K562 (cell line): ENCODE measurements around the gene REM2. TPM values are rescaled to one million over a fixed set of nuclear protein-coding genes. Genes with fewer than 3 reads are reported as not detected.

Experiments used
- ATAC-seq: fragments of 200-7000 bp; cut with Tn5 transposase; 3 replicates; pipeline ENCODE4 v1.9.1; 2020; ENCODE audit warnings: moderate library complexity
- BruUV-seq: library from RNA; stranded (reverse); fragments of 400-500 nt; replicated peaks from 2 replicates; lab custom pipeline; 2021; lab: Mats Ljungman, UMichigan
- CTCF ChIA-PET: fragments of 300-600 bp; formaldehyde crosslinking; extraction: SDS; loops from one replicate; lab custom pipeline; 2021; ENCODE audit warnings: low intra/inter-chr PET ratio; lab: Yijun Ruan, JAX
- POLR2A ChIA-PET: fragments of 300-600, 350-650 bp; sonication (Branson Sonifier 250); formaldehyde crosslinking; extraction: SDS; loops from one replicate; lab custom pipeline; 2021; ENCODE audit warnings: antibody characterized with exemption, inconsistent platforms; lab: Yijun Ruan, JAX
- DNase-seq, 4 experiments: peaks; one replicate each; pipeline versions ENCODE4 v3.0.0 to v3.0.0-alpha.2; 2011 to 2018; ENCODE audit warnings: low spot score in 3 of 4, mixed read lengths in 3 of 4; ENCODE audit errors: extremely low read depth in 1 of 4
- FAIRE-seq: peaks from 2 replicates; lab custom pipeline; 2011; peaks lifted over from hg19 to GRCh38; lab: Jason Lieb, UNC
- H2AFZ ChIP-seq: 2 replicates; pipeline ENCODE4 v1.6.0; 2011; ENCODE audit warnings: low read depth, low read length, control low read depth, inconsistent platforms
- H3K27ac ChIP-seq: fragments of 200-600 bp; 3 replicates; pipeline ENCODE4 v1.8.0; 2011; ENCODE audit warnings: low read depth, mild to moderate bottlenecking, control low read depth, inconsistent platforms, low read length, moderate library complexity, mixed read lengths; ENCODE audit errors: extremely low read depth
- H3K27me3 ChIP-seq, 2 experiments: fragments of 300-600 bp in 1 of 2; 2 replicates in 1 of 2; 3 replicates in 1 of 2; pipeline versions ENCODE4 v1.6.0 to v1.8.0; 2011; ENCODE audit warnings: inconsistent platforms in 2 of 2, low read length in 2 of 2, mild to moderate bottlenecking in 1 of 2, mixed read lengths in 1 of 2, moderate library complexity in 1 of 2; ENCODE audit not compliant: control insufficient read depth in 2 of 2, insufficient read depth in 2 of 2
- H3K36me3 ChIP-seq: fragments of 300-600 bp; 3 replicates; pipeline ENCODE4 v1.8.0; 2011; ENCODE audit warnings: mild to moderate bottlenecking, low read length, inconsistent platforms; ENCODE audit not compliant: control insufficient read depth, insufficient read depth
- H3K4me1 ChIP-seq, 2 experiments: fragments of 200-600 bp in 1 of 2; replicated peaks in 1 of 2; 2 replicates in 1 of 2; 3 replicates in 1 of 2; pipeline versions ENCODE4 v1.5.1 to v1.8.0; 2011; ENCODE audit warnings: inconsistent platforms in 2 of 2, low read length in 2 of 2, mild to moderate bottlenecking in 1 of 2, mixed read lengths in 1 of 2, moderate library complexity in 1 of 2; ENCODE audit not compliant: control insufficient read depth in 2 of 2, insufficient read depth in 2 of 2
- H3K4me2 ChIP-seq: 2 replicates; pipeline ENCODE4 v1.6.1; 2011; ENCODE audit warnings: low read length, control low read depth, inconsistent platforms, mixed read lengths; ENCODE audit not compliant: insufficient read depth
- H3K4me3 ChIP-seq: fragments of 200-600 bp; sonication (generic), shearing (Covaris generic); 2 replicates; pipeline ENCODE4 v1.5.1; 2016; ENCODE audit warnings: control low read depth, inconsistent platforms
- H3K79me2 ChIP-seq: fragments of 200-600 bp; 3 replicates; pipeline ENCODE4 v1.8.0; 2011; ENCODE audit warnings: low read length, inconsistent platforms; ENCODE audit not compliant: control insufficient read depth, insufficient read depth
- H3K9ac ChIP-seq, 2 experiments: 2 replicates each; pipeline versions ENCODE4 v1.6.0 to v1.6.1; 2011; ENCODE audit warnings: low read depth in 2 of 2, low read length in 2 of 2, control low read depth in 1 of 2, inconsistent platforms in 1 of 2, mild to moderate bottlenecking in 1 of 2, mixed read lengths in 1 of 2; ENCODE audit not compliant: insufficient read depth in 1 of 2
- H3K9me1 ChIP-seq: one replicate; pipeline ENCODE4 v1.6.0; 2011; ENCODE audit warnings: inconsistent platforms, mild to moderate bottlenecking, low read length, moderate library complexity; ENCODE audit not compliant: control insufficient read depth, insufficient read depth
- H3K9me3 ChIP-seq: replicated peaks from 2 replicates; pipeline ENCODE4 v1.5.1; 2011; ENCODE audit warnings: low read depth, low read length, inconsistent platforms; ENCODE audit not compliant: control insufficient read depth, insufficient read depth
- H4K20me1 ChIP-seq: replicated peaks from 2 replicates; pipeline ENCODE4 v1.6.1; 2011; ENCODE audit warnings: low read length, inconsistent platforms, mixed read lengths; ENCODE audit not compliant: control insufficient read depth, insufficient read depth
- IRF2 ChIP-seq: sonication (generic); formaldehyde crosslinking; IDR thresholded peaks from 2 replicates; pipeline ENCODE4 v1.8.1; 2022; ENCODE audit warnings: mild to moderate bottlenecking, missing genetic modification reagents
- WGBS: fragments of 100-300 bp; shearing (Covaris generic); methylation state at CpG from one replicate; pipeline ENCODE4 v1.1.6; 2016; ENCODE audit warnings: low coverage, mixed read lengths; ENCODE audit not compliant: insufficient coverage; ENCODE audit errors: missing lambda C conversion rate; 5-methylcytosine and 5-hydroxymethylcytosine counted together
- in situ Hi-C: fragments of 300-500 bp; cut with MboI; formaldehyde crosslinking; loops from 4 replicates; pipeline ENCODE4 v1.15.0; 2018; ENCODE audit warnings: inconsistent platforms, mixed read lengths
- intact Hi-C: fragments of 100-400 bp; cut with micrococcal nuclease; formaldehyde crosslinking; loops from 2 replicates; pipeline ENCODE4 v1.14.2; 2022
- polyA plus RNA-seq, 8 experiments: library from polyadenylated mRNA; depleted of rRNA in 4 of 8; stranded (reverse) in 5 of 8; unstranded in 3 of 8; fragments of >200 nt; fragmentation: Nextera tagmentation in 2 of 8; fragmentation: Illumina TruSeq in 1 of 8; extraction: Ambion mirVana in 2 of 8; extraction: Trizol in 1 of 8; gene quantifications; 2 replicates each; pipeline versions ENCODE4 v1.2.1 to v1.2.3, GENCODE V29; 2011 to 2014; ENCODE audit warnings: inconsistent platforms in 1 of 8, missing spikeins in 1 of 8
- total RNA-seq, 7 experiments: library from RNA; depleted of rRNA in 6 of 7; stranded (reverse); fragments of >200 nt in 6 of 7; fragmentation: Illumina TruSeq in 2 of 7; extraction: Trizol in 2 of 7; gene quantifications; 2 replicates each; pipeline versions ENCODE4 v1.2.1 to v1.2.3, GENCODE V29; 2011 to 2021; ENCODE audit warnings: low replicate concordance in 1 of 7
- TF ChIP-seq, protein P1 (sequence below): sonication (generic); formaldehyde crosslinking; IDR thresholded peaks from 2 replicates; pipeline ENCODE4 v1.8.0; 2022; ENCODE audit warnings: missing genetic modification reagents, mild to moderate bottlenecking, borderline replicate concordance

Gene REM2
- total and polyA plus RNA-seq, 9 of the 15 experiments (the other 6 are each of a cell fraction or from before 2014, with no cell fraction given) = 0.18 to 1.0 (median 0.38) TPM

DNA sequence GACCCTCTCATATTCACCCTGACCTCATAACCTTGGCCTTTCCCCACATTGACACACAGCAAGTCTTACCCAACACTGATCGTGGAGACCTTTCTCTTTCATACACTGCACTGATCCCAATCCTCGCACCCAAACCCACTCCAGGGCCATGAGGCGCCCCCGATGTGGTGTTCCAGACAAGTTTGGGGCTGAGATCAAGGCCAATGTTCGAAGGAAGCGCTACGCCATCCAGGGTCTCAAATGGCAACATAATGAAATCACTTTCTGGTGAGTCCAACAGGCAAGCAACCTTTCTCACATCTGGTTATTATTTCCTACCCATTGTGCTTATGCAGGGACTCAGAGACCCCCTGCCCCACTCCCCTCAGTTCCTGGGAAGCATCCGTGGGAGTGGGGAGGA lies 41.3 kb upstream of the REM2 start:
- CTCF ChIA-PET = interaction anchor here (1.0 kb wide), 1 partner anchor 12 kb away, joined by 3 read pairs; the partner anchor contains the start of gene MRPL52
- ATAC-seq = no peak
- Histone ChIP-seq H3K36me3 (no peaks in the 10 kb centered on the region), H2AFZ (no peak overlapping the region), H3K27ac (no peak overlapping the region), H4K20me1 (no peaks in the 10 kb centered on the region), H3K9me1 (no peaks in the 10 kb centered on the region), H3K9ac (peak overlapping the region in 1 of 2 experiments; percentile 43; a peak in 2 of 4 replicates), H3K9me3 (no peaks in the 10 kb centered on the region), H3K4me2 (no peak overlapping the region), H3K79me2 (no peaks in the 10 kb centered on the region), H3K4me1 (peaks cover 0 to 22% of the 10 kb centered on the region in 2 experiments; a peak in 2 of 5 replicates), H3K4me3 (no peak overlapping the region), H3K27me3 (no peaks in the 10 kb centered on the region)
- no peak for DNase-seq
- 0 out of 2 replicates have a peak, but pooled peaks have one; percentile 13 for TF ChIP-seq IRF2
- TF ChIP-seq, protein P1, sequence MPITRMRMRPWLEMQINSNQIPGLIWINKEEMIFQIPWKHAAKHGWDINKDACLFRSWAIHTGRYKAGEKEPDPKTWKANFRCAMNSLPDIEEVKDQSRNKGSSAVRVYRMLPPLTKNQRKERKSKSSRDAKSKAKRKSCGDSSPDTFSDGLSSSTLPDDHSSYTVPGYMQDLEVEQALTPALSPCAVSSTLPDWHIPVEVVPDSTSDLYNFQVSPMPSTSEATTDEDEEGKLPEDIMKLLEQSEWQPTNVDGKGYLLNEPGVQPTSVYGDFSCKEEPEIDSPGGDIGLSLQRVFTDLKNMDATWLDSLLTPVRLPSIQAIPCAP (CRISPR knock-in tag) = no peak
- no peak for FAIRE-seq
- BruUV-seq = no TSS peak
- POLR2A ChIA-PET = interaction anchor here (0.8 to 1.5 kb wide), 2 partner anchors 17 to 79 kb away, joined by 3 to 8 read pairs; no protein-coding TSS in a partner anchor
- in situ Hi-C loops = loop anchor here (10.0 kb wide), 2 partner anchors 187 to 277 kb away; no protein-coding TSS in a partner anchor
- WGBS = 51% methylated on average over 8 of the region's 8 CpGs
- intact Hi-C loops = no loop called here
